H7 (cell line): ENCODE data around the gene IFNW1. TPM values are rescaled to one million over a fixed set of nuclear protein-coding genes. Genes with fewer than 3 reads are reported as not detected.

ENCODE experiments used
- total RNA-seq: library from RNA; depleted of rRNA; stranded (reverse); fragments of >200 nt; shearing (Covaris generic); gene quantifications from 2 replicates; pipeline ENCODE4 v1.2.3, GENCODE V29; 2014; rRNA removed

The IFNW1 gene
- total RNA-seq, 1 experiment from 2014 or later, result not detected

Other genes starting within 250 kb of the IFNW1 start
- 0.42 and 0.55 TPM in 2 replicates for gene HACD4, start 110.2 kb downstream of the IFNW1 start, total RNA-seq
- gene IFNB1, start 63.9 kb downstream of the IFNW1 start, total RNA-seq, result not detected in 2 replicates
- not detected in 2 replicates for gene IFNA21, start 24.8 kb upstream of the IFNW1 start, total RNA-seq
- not detected in 2 replicates for gene IFNA4, start 45.8 kb upstream of the IFNW1 start, total RNA-seq
- gene IFNA7, start 60.4 kb upstream of the IFNW1 start, total RNA-seq, result not detected in 2 replicates
- gene IFNA10, start 65.3 kb upstream of the IFNW1 start, total RNA-seq, result not detected in 2 replicates
- gene IFNA16, start 75.5 kb upstream of the IFNW1 start, total RNA-seq, result not detected in 2 replicates
- gene IFNA17, start 86.4 kb upstream of the IFNW1 start, total RNA-seq, result not detected in 2 replicates
- gene IFNA14, start 98.2 kb upstream of the IFNW1 start, total RNA-seq, result not detected in 2 replicates
- gene IFNA5, start 163.5 kb upstream of the IFNW1 start, total RNA-seq, result not detected in 2 replicates
- gene KLHL9, start 193.6 kb upstream of the IFNW1 start, total RNA-seq, result 12.1 and 12.2 TPM in 2 replicates
- gene IFNA6, start 209.1 kb upstream of the IFNW1 start, total RNA-seq, result not detected in 2 replicates
- not detected in 2 replicates for gene IFNA13, start 226.2 kb upstream of the IFNW1 start, total RNA-seq
- gene IFNA2, start 243.6 kb upstream of the IFNW1 start, total RNA-seq, result not detected in 2 replicates